Neural progenitor cell (in vitro differentiated cells): ENCODE measurements around the gene ZNF417. TPM values are rescaled to one million over a fixed set of nuclear protein-coding genes. Genes with fewer than 3 reads are reported as not detected.

Source experiments
- DNase-seq: peaks from one replicate; pipeline ENCODE4 v3.0.0-alpha.2; 2016; ENCODE audit warnings: low spot score
- H2AFZ ChIP-seq: fragments of 200-600 bp; sonication (generic); replicated peaks from 2 replicates; pipeline ENCODE4 v1.6.1; 2016; ENCODE audit warnings: antibody characterized with exemption
- H3F3A ChIP-seq: fragments of 200-600 bp; sonication (generic); 2 replicates; pipeline ENCODE4 v1.6.1; 2016; ENCODE audit warnings: antibody characterized with exemption, low read depth
- H3K27ac ChIP-seq: fragments of 200-600 bp; sonication (generic); 2 replicates; pipeline ENCODE4 v1.5.1; 2016; ENCODE audit warnings: mild to moderate bottlenecking
- H3K27me3 ChIP-seq: fragments of 200-600 bp; sonication (generic); 2 replicates; pipeline ENCODE4 v1.6.1; 2016; ENCODE audit warnings: mild to moderate bottlenecking, moderate library complexity
- H3K36me3 ChIP-seq: fragments of 200-600 bp; sonication (generic); 2 replicates; pipeline ENCODE4 v1.5.1; 2016
- H3K4me1 ChIP-seq: fragments of 200-600 bp; sonication (generic); 2 replicates; pipeline ENCODE4 v1.6.1; 2016; ENCODE audit warnings: mixed run types
- H3K4me2 ChIP-seq: fragments of 200-600 bp; sonication (generic); 2 replicates; pipeline ENCODE4 v1.6.1; 2016
- H3K4me3 ChIP-seq: fragments of 200-600 bp; sonication (generic); 2 replicates; pipeline ENCODE4 v1.5.1; 2016
- H3K79me2 ChIP-seq: fragments of 200-600 bp; sonication (generic); 2 replicates; pipeline ENCODE4 v1.6.1; 2016; ENCODE audit warnings: low read depth
- H3K9ac ChIP-seq: fragments of 200-600 bp; sonication (generic); 2 replicates; pipeline ENCODE4 v1.6.1; 2016
- H3K9me3 ChIP-seq: fragments of 200-600 bp; sonication (generic); 2 replicates; pipeline ENCODE4 v1.5.1; 2016; ENCODE audit warnings: low read depth
- H4K20me1 ChIP-seq: fragments of 200-600 bp; sonication (generic); 2 replicates; pipeline ENCODE4 v1.6.1; 2016; ENCODE audit warnings: low read depth
- H3K27ac Mint-ChIP-seq: 3 replicates; pipeline ENCODE4 v1.8.0; 2021; ENCODE audit warnings: mixed read lengths
- H3K27me3 Mint-ChIP-seq: 2 replicates; pipeline ENCODE4 v1.8.0; 2022; ENCODE audit warnings: low read depth, mild to moderate bottlenecking, inconsistent platforms, moderate library complexity, mixed read lengths; ENCODE audit not compliant: insufficient read depth
- H3K36me3 Mint-ChIP-seq: 3 replicates; pipeline ENCODE4 v1.8.0; 2021; ENCODE audit warnings: mixed read lengths
- H3K4me1 Mint-ChIP-seq: 3 replicates; pipeline ENCODE4 v1.8.0; 2021; ENCODE audit warnings: mixed read lengths
- H3K4me3 Mint-ChIP-seq: 3 replicates; pipeline ENCODE4 v1.8.0; 2021; ENCODE audit warnings: mild to moderate bottlenecking, moderate library complexity, mixed read lengths
- H3K9me3 Mint-ChIP-seq: 3 replicates; pipeline ENCODE4 v1.8.0; 2020; ENCODE audit warnings: mixed read lengths
- EZH2 ChIP-seq: fragments of 200-600 bp; sonication (generic); IDR thresholded peaks from 2 replicates; pipeline ENCODE4 v1.6.1; 2017; ENCODE audit warnings: antibody characterized with exemption, mild to moderate bottlenecking, moderate library complexity
- EZH2phosphoT487 ChIP-seq: fragments of 200-600 bp; sonication (generic); IDR thresholded peaks from 2 replicates; pipeline ENCODE4 v1.6.1; 2017; ENCODE audit warnings: antibody characterized with exemption
- total RNA-seq: library from RNA; depleted of rRNA; stranded (reverse); fragments of >200 nt; gene quantifications from 2 replicates; pipeline ENCODE4 v1.2.3, GENCODE V29; 2015; ENCODE audit warnings: low replicate concordance
- TF ChIP-seq, protein P1 (sequence below): fragments of 200-600 bp; sonication (generic); IDR thresholded peaks from 2 replicates; pipeline ENCODE4 v1.5.1; 2017; ENCODE audit warnings: antibody characterized with exemption, mild to moderate bottlenecking

ZNF417 gene
- total RNA-seq, 1 donor from 2014 or later = 27.2 TPM

GRCh38 chr19:57947419-57948134 is 31.2 kb upstream of the ZNF417 start, which contains the start of gene ZNF256:
Gene ZNF256 (minus strand): TSS chr19:57947706. CDS start chr19:57947474, 232 bp downstream.
- no peaks in the 10 kb centered on the region for H3K27me3 ChIP-seq
- peaks cover 41% of the 10 kb centered on the region for H3K36me3 Mint-ChIP-seq
- DNase-seq = peak; percentile 99
- no peak for TF ChIP-seq EZH2phosphoT487
- TF ChIP-seq, protein P1, sequence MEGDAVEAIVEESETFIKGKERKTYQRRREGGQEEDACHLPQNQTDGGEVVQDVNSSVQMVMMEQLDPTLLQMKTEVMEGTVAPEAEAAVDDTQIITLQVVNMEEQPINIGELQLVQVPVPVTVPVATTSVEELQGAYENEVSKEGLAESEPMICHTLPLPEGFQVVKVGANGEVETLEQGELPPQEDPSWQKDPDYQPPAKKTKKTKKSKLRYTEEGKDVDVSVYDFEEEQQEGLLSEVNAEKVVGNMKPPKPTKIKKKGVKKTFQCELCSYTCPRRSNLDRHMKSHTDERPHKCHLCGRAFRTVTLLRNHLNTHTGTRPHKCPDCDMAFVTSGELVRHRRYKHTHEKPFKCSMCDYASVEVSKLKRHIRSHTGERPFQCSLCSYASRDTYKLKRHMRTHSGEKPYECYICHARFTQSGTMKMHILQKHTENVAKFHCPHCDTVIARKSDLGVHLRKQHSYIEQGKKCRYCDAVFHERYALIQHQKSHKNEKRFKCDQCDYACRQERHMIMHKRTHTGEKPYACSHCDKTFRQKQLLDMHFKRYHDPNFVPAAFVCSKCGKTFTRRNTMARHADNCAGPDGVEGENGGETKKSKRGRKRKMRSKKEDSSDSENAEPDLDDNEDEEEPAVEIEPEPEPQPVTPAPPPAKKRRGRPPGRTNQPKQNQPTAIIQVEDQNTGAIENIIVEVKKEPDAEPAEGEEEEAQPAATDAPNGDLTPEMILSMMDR = peak; percentile 70
- no peak for TF ChIP-seq EZH2
- H3K9ac ChIP-seq = peak within 1 kb of the TSS; percentile 92
- no peaks in the 10 kb centered on the region for H4K20me1 ChIP-seq
- no peaks in the 10 kb centered on the region for H3K9me3 ChIP-seq
- no peaks in the 10 kb centered on the region for H3K36me3 ChIP-seq
- H3K27me3 Mint-ChIP-seq = peaks cover 6% of the 10 kb centered on the region
- H3K27ac ChIP-seq = no peak within 1 kb of the TSS
- H3K4me1 Mint-ChIP-seq = peaks cover 8% of the 10 kb centered on the region
- peak within 1 kb of the TSS; percentile 90 for H3K27ac Mint-ChIP-seq
- H3K4me3 ChIP-seq = peak within 1 kb of the TSS; percentile 98
- peaks cover 50% of the 10 kb centered on the region for H3K79me2 ChIP-seq
- peak within 1 kb of the TSS; percentile 83 for H3K4me2 ChIP-seq
- peak within 1 kb of the TSS; percentile 96 for H3K4me3 Mint-ChIP-seq
- H3K9me3 Mint-ChIP-seq = peaks cover 68% of the 10 kb centered on the region
- peaks cover 10% of the 10 kb centered on the region for H3K4me1 ChIP-seq
- peak within 1 kb of the TSS; percentile 98 for H2AFZ ChIP-seq
- no peaks in the 10 kb centered on the region for H3F3A ChIP-seq

DNA sequence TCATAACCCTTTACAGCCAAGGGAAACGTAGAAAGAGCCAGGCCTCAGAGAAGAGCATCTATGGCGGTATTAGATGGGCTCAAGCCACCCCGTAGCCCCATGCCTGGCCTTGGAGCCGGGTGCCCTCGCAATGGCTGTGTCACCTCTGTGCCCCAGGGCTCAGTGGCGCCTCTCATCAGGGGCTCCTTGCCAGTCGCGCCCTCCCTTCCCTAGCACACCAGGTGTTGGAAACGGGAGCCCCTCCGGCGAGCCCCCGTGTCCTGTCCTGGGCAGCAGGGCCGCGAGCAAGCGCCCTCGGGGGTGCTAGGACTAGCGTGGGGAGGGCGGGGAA is 30.7 kb upstream of the ZNF417 start:
- peak overlapping the region; percentile 98 for H2AFZ ChIP-seq
- peaks cover 46% of the 10 kb centered on the region for H3K36me3 Mint-ChIP-seq
- H3K9me3 Mint-ChIP-seq = peaks cover 73% of the 10 kb centered on the region
- no peaks in the 10 kb centered on the region for H3K27me3 ChIP-seq
- H3K79me2 ChIP-seq = peaks cover 52% of the 10 kb centered on the region
- peaks cover 6% of the 10 kb centered on the region for H3K27me3 Mint-ChIP-seq
- H3K4me3 Mint-ChIP-seq = peak overlapping the region; percentile 96
- peak overlapping the region; percentile 98 for H3K4me3 ChIP-seq
- H4K20me1 ChIP-seq = no peaks in the 10 kb centered on the region
- peak overlapping the region; percentile 92 for H3K9ac ChIP-seq
- H3K27ac ChIP-seq = no peak overlapping the region
- H3K4me1 ChIP-seq = peaks cover 10% of the 10 kb centered on the region
- H3K9me3 ChIP-seq = no peaks in the 10 kb centered on the region
- TF ChIP-seq EZH2 (no peak), EZH2phosphoT487 (no peak)
- TF ChIP-seq, protein P1 = no peak
- H3K36me3 ChIP-seq = peaks cover 3% of the 10 kb centered on the region
- peak overlapping the region; percentile 83 for H3K4me2 ChIP-seq
- DNase-seq = no peak
- no peaks in the 10 kb centered on the region for H3F3A ChIP-seq
- no peak overlapping the region for H3K27ac Mint-ChIP-seq
- peaks cover 8% of the 10 kb centered on the region for H3K4me1 Mint-ChIP-seq

DNA sequence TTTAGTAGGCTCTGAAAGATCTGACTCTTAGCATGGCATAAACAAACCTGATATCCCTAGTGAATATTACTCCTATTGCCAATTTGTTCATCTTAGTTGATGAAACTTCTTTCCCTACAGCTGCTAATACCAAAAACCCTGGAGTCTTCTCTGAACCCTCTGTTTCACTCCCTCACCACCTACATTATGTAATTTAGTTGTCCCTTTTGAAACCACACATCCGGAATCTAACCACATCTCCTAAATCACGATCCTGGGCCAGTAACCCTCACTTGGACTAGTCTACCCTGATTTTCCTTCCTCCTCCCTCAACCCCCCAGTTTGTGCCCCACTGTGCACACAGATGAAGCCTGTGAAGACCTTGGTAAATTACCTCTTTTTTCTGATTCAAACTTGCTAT is 29.9 kb upstream of the ZNF417 start:
- Mint-ChIP-seq H3K36me3 (peaks cover 54% of the 10 kb centered on the region), H3K27me3 (peaks cover 6% of the 10 kb centered on the region), H3K27ac (no peak overlapping the region), H3K4me1 (peaks cover 8% of the 10 kb centered on the region), H3K4me3 (peak overlapping the region; percentile 96), H3K9me3 (peaks cover 75% of the 10 kb centered on the region)
- Histone ChIP-seq H2AFZ (no peak overlapping the region), H4K20me1 (no peaks in the 10 kb centered on the region), H3K9me3 (no peaks in the 10 kb centered on the region), H3K4me3 (peak overlapping the region; percentile 98), H3K27me3 (no peaks in the 10 kb centered on the region), H3K27ac (no peak overlapping the region), H3K36me3 (peaks cover 9% of the 10 kb centered on the region), H3K9ac (no peak overlapping the region), H3K79me2 (peaks cover 52% of the 10 kb centered on the region), H3K4me1 (peaks cover 10% of the 10 kb centered on the region), H3K4me2 (peak overlapping the region; percentile 83), H3F3A (no peaks in the 10 kb centered on the region)
- no peak for DNase-seq
- TF ChIP-seq, protein P1 = no peak
- TF ChIP-seq EZH2 (no peak), EZH2phosphoT487 (no peak)
